Testis (tissue), 5 donors: ENCODE data around the gene CD3G. TPM values are rescaled to one million over a fixed set of nuclear protein-coding genes. Genes with fewer than 3 reads are reported as not detected.

Experiments used
- DNase-seq: peaks from one replicate; pipeline ENCODE4 v3.0.0-alpha.2; 2019
- H3K27ac ChIP-seq, 2 donors: fragments of 200-600 bp; sonication (generic); one replicate each; pipeline ENCODE4 v1.5.1; 2019
- H3K27me3 ChIP-seq: fragments of 200-600 bp; sonication (generic); one replicate; pipeline ENCODE4 v1.5.1; 2019
- H3K36me3 ChIP-seq: fragments of 200-600 bp; sonication (generic); one replicate; pipeline ENCODE4 v1.5.1; 2017; ENCODE audit warnings: low read depth; ENCODE audit errors: missing control alignments
- H3K4me1 ChIP-seq: fragments of 200-600 bp; sonication (generic); one replicate; pipeline ENCODE4 v1.5.1; 2019
- H3K4me3 ChIP-seq, 2 donors: fragments of 200-600 bp; sonication (generic); one replicate each; pipeline ENCODE4 v1.5.1; 2017 to 2019
- H3K9me3 ChIP-seq: fragments of 200-600 bp; sonication (generic); one replicate; pipeline ENCODE4 v1.5.1; 2017
- CTCF ChIP-seq, 3 experiments: fragments of 450-650 bp in 2 of 3; fragments of 200-600 bp in 1 of 3; sonication (generic) in 1 of 3; IDR thresholded peaks; one replicate each; pipeline ENCODE4 v1.5.1; 2016 to 2019; ENCODE audit warnings: antibody characterized with exemption in 3 of 3, mild to moderate bottlenecking in 2 of 3, moderate library complexity in 1 of 3
- POLR2A ChIP-seq: fragments of 450-650 bp; IDR thresholded peaks from one replicate; pipeline ENCODE4 v1.6.1; 2017; ENCODE audit warnings: antibody characterized with exemption, mild to moderate bottlenecking, moderate library complexity
- WGBS, 2 donors: methylation state at CpG; one replicate each; pipeline ENCODE4 v1.1.5; 2018; 5-methylcytosine and 5-hydroxymethylcytosine counted together
- intact Hi-C: fragments of 100-400 bp; cut with DNase I; formaldehyde crosslinking; loops from one replicate; pipeline ENCODE4 v1.15.1; 2023; ENCODE audit warnings: low total_unique reads
- long read RNA-seq, 2 donors: transcript quantifications; one replicate each; lab custom pipeline, GENCODE V29; 2026
- polyA plus RNA-seq: library from polyadenylated mRNA; stranded (reverse); fragments of 350-450 nt; fragmentation: Illumina TruSeq; extraction: RNeasy Lipid Tissue Mini Kit (QIAGEN cat#74804); gene quantifications from one replicate; pipeline ENCODE4 v1.2.3, GENCODE V29; 2014; ENCODE audit warnings: low read depth, low replicate concordance; ENCODE audit not compliant: insufficient read depth
- total RNA-seq, 2 donors: library from RNA; depleted of rRNA; stranded (reverse); fragments of >200 nt; gene quantifications; one replicate each; pipeline ENCODE4 v1.2.3, GENCODE V29; 2016

Gene CD3G
- total RNA-seq (under 1 TPM; 0.08 to 0.99 TPM), polyA plus RNA-seq (0.88 TPM)
- long read RNA-seq, donor 1, result 0 reads
- long read RNA-seq, donor 2, result 0 reads

GRCh38 chr11:118343981-118344515 is at the start of gene CD3G:
CD3G (plus strand) TSS chr11:118344344; CDS start chr11:118344424, 80 bp downstream.
- TF ChIP-seq CTCF (IDR thresholded peaks at IDR 0.05) (no peak), POLR2A (no peak)
- intact Hi-C loops, result loop anchor here (10.0 kb wide), 1 partner anchor 139 kb away; no protein-coding TSS in a partner anchor
- Histone ChIP-seq H3K4me3 (no peak within 1 kb of the TSS), H3K4me1 (no peaks in the 10 kb centered on the region), H3K36me3 (no peaks in the 10 kb centered on the region), H3K9me3 (no peaks in the 10 kb centered on the region), H3K27me3 (no peaks in the 10 kb centered on the region), H3K27ac (no peak within 1 kb of the TSS)
- 70 to 79% methylated on average over 4 to 6 of the region's 6 CpGs for WGBS, 2 donors
- DNase-seq, result no peak

- no peaks in the 10 kb centered on the region for H3K4me1 ChIP-seq
Measured at GRCh38 chr11:118295199-118295598, 48.9 kb upstream of the CD3G start.

DNA sequence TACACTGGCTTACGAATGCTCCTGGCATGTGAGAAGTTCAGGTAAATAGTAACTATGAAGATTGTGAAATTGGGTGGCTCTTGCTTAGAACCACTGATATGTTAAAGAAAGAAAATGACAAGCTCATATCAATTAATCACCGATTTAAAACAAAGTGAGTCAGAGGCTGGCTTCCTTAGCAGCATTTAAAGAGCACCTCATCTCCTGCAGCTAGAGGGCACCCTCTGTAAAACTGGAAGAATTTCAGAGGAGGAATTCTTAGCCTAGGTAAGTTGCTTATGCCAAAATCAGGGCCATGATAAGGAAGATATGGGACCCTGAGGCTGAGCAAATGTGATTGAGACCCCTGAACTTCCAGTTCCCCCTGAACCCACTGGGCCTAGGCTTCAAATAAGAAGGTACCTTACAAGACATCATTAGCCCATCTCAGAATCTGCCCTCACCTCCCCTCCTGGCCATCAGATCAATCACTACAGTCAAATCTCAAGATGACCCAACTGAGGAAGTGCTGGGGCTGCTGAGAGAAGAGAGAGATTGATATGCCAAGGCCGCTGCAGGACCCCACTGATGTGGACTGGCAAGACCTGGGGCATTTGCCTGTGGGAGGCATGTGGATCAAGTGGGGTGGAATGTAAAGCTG is 48.2 kb upstream of the CD3G start:
- Histone ChIP-seq H3K4me1 (no peaks in the 10 kb centered on the region), H3K4me3 (no peak overlapping the region), H3K27ac (no peak overlapping the region), H3K27me3 (no peaks in the 10 kb centered on the region), H3K36me3 (no peaks in the 10 kb centered on the region), H3K9me3 (no peaks in the 10 kb centered on the region)
- TF ChIP-seq POLR2A (no peak), CTCF (IDR thresholded peaks at IDR 0.05) (peak in 1 of 3 experiments; percentile 27)
- intact Hi-C loops, result no loop called here
- DNase-seq, result no peak
- 68 to 72% methylated on average over 3 of the region's 3 CpGs for WGBS, 2 donors

More at GRCh38 chr11:118295199-118295598, 48.9 kb upstream of the CD3G start:
- WGBS, 2 donors, result 75 to 82% methylated on average over 5 of the region's 5 CpGs
- DNase-seq, result no peak
- H3K36me3 ChIP-seq, result no peaks in the 10 kb centered on the region
- TF ChIP-seq POLR2A, result no peak
- H3K27ac ChIP-seq, result no peak overlapping the region
- H3K4me3 ChIP-seq, result no peak overlapping the region
- H3K27me3 ChIP-seq, result no peaks in the 10 kb centered on the region
- intact Hi-C loops, result no loop called here
- H3K9me3 ChIP-seq, result no peaks in the 10 kb centered on the region

DNA sequence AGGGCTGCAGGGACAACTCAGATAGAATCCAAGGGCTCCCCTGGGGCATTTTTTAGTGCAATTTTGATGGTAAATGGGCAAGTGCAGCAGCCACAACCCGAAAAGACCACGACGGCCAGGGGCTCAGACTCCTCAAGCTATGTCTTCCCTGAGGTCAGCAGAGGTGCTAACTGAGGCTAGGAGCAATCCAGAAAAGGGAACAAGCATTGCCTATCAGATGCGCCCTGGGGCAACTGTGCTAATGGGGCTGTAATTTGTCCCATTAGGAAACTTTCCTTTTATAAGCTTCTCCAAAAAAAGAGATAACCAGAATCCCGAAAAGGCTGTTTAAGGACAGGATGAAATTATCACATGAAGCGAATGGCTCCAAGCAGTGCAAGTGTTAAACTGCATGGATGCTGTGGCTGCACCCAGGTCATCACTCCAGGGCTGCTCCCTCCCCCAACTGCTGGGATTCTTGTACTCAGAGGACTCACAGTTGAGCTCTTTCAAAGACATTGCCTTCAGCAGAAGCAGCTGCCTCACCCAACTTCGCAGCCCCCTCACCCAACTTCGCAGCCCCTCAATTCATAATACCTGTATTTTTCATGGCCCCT is 42.4 kb upstream of the CD3G start:
- no peaks in the 10 kb centered on the region for H3K4me1 ChIP-seq
- no peak for TF ChIP-seq POLR2A
- no peak for TF ChIP-seq CTCF (IDR thresholded peaks at IDR 0.05)
- H3K27me3 ChIP-seq, result no peaks in the 10 kb centered on the region
- intact Hi-C loops, result no loop called here
- no peak overlapping the region for H3K4me3 ChIP-seq
- no peak for DNase-seq
- no peaks in the 10 kb centered on the region for H3K9me3 ChIP-seq
- WGBS, 2 donors, result 53 to 70% methylated on average over 8 of the region's 8 CpGs
- H3K36me3 ChIP-seq, result no peaks in the 10 kb centered on the region
- H3K27ac ChIP-seq, result no peak overlapping the region

- 84 to 94% methylated on average over 1 of the region's 1 CpG for WGBS, 2 donors
- no peak for DNase-seq
- TF ChIP-seq POLR2A (no peak), CTCF (IDR thresholded peaks at IDR 0.05) (no peak)
- Histone ChIP-seq H3K27ac (no peak overlapping the region), H3K36me3 (no peaks in the 10 kb centered on the region), H3K4me1 (no peaks in the 10 kb centered on the region), H3K27me3 (no peaks in the 10 kb centered on the region), H3K4me3 (no peak overlapping the region), H3K9me3 (no peaks in the 10 kb centered on the region)
- intact Hi-C loops, result no loop called here
Measured at GRCh38 chr11:118304227-118304567, 39.9 kb upstream of the CD3G start.
